OCI-LY1 (cell line): ENCODE measurements around the gene TMEM132C.

Source experiments
- CTCF ChIP-seq: fragments of 200-600 bp; sonication (generic), shearing (Covaris generic); IDR thresholded peaks from 2 replicates; pipeline ENCODE4 v1.5.1; 2017; ENCODE audit warnings: mild to moderate bottlenecking, antibody characterized with exemption, low read length, moderate library complexity, mixed read lengths
- EZH2 ChIP-seq: fragments of 200-600 bp; sonication (generic), shearing (Covaris generic); IDR thresholded peaks from 2 replicates; pipeline ENCODE4 v1.8.0; 2017; ENCODE audit warnings: borderline replicate concordance, mixed run types, mild to moderate bottlenecking, antibody characterized with exemption, low read length, moderate library complexity, mixed read lengths

GRCh38 chr12:128745772-128746689 lies 479.1 kb downstream of the TMEM132C start:
- TF ChIP-seq CTCF (no peak), EZH2 (no peak)
